Activated CD4-positive, CD25-positive, alpha-beta regulatory T cell (primary cell): ENCODE results near the gene TANK.
"Not testable (repeated sequence)": the region's sequence is repeated elsewhere in the genome, so short reads cannot be mapped to it uniquely, and the experiment has no call there.

Experiments
- DNase-seq, 4 experiments: peaks; one replicate each; lab custom pipeline; 2025; lab: John Stamatoyannopoulos, UW

Gene TANK

GRCh38 chr2:161160226-161161073 is at the start of gene TANK:
Gene TANK (plus strand): TSS chr2:161160428. CDS start chr2:161179663, 19,235 bp downstream.
- peak; percentile 78 to 86 (median 82) for DNase-seq

DNA sequence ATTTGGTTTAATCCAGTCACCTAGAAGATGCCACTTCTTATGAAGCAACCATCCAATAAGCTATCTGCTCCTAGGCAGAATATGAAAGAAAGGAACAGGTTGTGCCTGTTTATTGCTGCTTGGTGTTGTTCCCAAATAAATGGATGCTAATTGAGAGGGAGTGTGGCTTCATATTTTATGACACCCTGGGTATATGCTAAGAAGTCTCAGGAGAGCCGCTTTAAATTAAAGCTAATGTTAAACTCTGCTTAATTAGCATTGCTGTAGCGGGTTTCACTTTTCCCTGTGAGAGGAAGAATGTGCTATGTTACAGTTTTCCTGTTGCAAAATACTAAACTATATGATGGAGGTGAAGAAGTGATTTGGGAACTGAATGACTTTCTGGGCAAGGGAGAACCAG is 48.7 kb upstream of the TANK start:
- DNase-seq: no peak

DNA sequence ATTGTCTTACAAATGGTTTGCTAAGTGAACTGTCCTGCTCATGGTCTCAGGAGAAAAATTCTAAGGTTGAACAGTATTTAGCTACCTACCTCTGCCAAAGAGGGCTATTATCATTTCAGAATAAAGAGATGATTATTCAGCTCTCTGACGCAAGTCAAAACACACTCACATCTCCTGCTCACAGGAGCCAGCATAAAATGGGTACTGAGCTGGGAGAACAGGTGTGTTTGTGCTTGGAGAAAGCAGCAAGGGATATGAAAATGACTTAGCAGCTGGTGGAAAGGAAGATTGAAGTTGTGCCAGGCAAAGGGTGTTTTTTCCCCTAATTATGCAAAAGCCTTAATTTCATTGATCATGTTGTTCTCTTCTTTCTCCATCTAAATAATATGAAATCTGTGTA is 47.3 kb upstream of the TANK start:
- DNase-seq: no peak

GRCh38 chr2:161113693-161114575 is 46.3 kb upstream of the TANK start:
- DNase-seq: no peak

- no peak for DNase-seq
These were observed 45.0 kb upstream of the TANK start for GRCh38 chr2:161115205-161115604.

DNA sequence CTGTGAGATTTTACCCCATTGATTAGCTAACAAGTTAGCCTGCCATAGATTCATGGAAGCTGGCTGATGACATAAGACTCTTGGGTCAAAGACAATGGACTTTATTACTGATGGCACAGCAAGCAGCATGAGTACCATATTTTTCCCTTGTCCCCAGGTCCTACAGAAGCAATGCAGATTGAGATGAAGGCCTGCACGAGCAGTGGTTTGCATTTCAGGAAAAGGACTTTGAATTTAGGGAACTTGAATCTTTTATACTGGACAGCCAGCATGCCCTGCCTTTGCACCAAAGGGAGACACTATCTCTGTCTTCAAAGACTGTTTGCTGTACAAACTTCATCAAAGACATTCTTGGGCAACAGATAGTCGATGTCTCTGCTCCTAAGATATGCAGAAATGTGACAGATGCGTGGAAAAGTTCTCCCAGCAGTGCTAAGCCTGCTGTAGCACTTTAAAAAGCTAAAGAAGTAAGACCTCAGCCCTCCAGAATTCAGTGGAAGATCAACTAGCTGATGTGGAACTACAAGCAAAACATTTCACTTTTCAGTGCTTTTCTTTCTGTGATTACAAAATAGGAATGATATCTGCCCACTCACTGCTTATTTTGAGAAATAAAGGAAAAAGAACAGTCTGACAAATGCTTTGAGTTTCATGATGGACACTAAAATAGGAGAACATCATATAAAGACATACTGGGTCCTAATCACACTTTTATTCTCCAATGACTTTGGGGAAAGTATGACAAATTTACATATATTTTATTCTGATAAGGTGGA is 44.4 kb upstream of the TANK start:
- DNase-seq: no peak

DNA sequence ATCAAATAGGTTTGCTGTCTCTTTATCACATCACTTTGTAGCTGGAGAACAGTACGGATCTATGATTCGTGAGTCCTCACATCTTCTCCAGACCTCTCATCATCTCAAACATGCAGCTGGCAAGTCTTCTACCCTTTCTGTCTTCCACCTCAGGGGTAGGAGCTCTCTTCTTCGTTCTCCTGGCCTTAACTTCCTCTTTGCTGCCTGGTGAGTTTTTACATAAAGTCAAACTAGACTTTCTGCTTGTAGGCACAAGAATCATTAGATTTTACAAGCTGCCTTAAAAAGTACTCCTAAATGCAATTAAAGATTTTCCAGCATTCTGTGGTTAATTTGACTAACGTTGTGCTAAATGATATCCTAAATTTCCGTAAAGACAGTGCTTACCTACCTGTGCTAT is 43.7 kb upstream of the TANK start:
- no peak for DNase-seq

GRCh38 chr2:161117506-161117905 is 42.7 kb upstream of the TANK start:
- no peak for DNase-seq

DNA sequence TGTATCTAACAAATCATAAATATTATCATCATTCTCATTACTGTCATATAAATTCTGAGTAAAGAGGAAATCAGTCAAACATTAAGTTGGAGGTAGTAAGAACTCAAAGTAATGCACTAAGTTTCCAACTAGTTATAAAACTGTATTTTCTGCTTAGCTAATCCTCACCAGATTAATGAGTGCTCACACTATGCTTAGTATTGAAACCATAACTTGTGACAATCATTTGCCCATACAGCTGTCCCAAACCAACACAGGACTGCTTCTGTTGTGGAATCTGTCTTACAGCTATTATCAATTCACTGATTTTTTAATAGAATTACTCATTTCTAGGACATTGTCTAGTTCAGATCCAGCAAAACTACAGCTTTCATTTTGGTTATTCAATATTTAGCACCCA is 41.5 kb upstream of the TANK start:
- no peak for DNase-seq

GRCh38 chr2:161119483-161119882 is 40.7 kb upstream of the TANK start:
- DNase-seq: no peak

DNA sequence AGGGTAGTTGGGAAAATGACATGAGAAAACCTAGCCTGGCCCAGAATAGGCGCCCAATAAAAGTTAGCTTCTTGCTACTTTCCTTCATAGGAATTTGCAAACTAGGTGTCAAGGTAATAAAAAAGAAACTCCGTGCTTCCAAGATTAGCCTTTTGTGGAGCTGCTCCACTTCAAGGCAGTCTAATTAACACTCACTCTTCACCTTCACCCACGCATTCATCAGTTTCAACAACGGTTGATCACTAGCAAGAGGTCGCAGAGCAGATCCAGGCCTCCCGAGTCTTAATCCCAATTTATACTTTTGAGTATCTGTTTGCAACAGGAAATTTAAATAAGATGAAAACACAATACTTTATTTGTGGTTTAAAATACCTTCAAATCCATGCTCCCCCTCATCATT is 39.5 kb upstream of the TANK start:
- DNase-seq: no peak

DNA sequence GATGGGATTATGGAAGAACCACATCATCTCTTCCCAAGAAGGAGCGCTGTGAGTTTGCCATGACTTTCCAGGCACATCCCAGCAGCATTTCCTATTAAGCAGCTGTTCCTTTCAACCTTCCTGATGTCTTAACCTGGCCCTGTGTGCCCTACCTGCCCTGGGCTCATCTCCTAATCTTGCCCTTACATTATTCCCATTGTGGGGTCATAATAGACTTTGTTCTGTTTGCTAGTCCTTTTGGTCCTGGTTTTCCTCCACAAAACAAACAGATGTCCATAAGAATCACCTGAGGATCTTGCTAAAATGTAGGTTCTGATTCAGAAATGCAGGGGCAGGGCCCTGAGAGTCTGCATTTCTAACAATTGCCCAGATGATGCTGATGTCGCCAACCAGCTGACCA is 38.6 kb upstream of the TANK start:
- DNase-seq: no peak

DNA sequence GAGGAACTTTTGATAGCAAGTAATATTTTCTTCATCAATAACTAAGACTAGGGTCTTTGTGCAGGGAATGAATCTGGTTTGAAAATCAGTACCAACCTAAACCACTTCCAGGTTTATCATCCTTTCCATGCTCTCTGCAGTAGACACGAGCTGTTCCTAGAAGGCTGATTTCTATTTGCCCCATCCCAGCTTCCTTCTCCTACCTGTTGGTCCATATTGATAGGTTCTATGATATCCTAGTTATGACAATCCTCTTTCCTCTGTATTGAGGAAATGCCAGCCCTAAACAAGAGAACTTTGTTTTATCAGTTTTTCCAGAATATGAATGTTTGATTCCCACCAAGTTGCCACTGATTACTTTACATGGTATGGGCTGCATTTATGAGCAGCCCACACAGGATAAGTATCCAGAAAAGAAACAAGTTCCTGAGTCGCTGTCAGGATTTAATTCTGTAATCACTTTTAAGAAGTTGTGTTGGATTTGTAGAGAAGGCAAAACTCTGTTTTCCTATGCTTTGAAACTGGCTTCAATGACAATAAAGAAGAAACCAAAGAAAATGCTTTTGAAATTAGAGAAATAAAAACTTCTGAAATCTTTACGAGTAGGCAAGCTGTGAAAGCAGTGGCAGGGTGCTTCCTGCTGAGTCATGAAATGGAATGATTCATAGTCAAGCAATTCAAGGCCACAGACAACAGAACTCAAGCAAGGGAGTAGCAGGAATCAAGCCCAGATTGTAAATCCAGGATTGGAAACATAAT is 37.3 kb upstream of the TANK start:
- DNase-seq: no peak

DNA sequence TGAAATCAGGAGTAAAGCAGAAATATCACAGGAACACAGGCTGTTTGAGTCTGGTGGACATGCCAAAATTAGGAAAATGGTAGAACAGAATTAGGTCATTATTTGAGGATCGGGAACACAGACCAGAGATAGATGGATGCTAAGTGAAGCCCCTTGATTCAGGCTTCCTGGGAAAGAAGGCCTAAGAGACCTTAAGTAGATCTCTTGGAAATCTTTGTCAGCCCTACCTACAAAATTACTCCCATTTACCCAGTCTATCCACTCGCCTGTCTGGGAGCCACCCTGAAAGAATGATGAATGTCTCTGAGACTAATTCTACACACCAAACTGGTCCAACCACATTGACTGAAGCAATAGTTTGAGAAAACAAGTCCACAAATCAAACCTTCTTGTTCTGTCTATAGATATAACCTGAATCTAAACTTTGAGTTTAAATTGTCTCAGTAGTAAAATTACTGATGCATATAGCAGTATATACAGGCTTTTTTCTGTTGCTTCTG is 36.6 kb upstream of the TANK start:
- no peak for DNase-seq

DNA sequence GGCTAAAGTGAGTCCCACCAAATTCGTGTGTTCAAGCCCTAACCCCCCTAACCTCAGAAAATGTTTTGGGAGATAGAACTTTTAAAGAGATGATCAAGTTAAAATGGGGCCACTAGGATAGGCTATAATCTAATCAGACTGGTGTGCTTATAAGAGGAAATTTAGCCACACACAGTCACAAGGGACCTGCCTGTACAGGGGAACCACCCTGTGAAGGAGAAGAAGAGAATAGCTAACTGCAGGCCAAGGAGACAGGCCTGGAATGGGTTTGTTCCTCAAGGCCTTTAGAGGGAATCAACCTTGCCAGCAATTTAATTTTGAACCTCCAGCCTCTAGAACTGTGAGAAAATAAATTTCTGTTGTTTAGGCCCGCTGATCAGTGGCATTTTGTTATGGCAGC is 36.0 kb upstream of the TANK start:
- no peak for DNase-seq

DNA sequence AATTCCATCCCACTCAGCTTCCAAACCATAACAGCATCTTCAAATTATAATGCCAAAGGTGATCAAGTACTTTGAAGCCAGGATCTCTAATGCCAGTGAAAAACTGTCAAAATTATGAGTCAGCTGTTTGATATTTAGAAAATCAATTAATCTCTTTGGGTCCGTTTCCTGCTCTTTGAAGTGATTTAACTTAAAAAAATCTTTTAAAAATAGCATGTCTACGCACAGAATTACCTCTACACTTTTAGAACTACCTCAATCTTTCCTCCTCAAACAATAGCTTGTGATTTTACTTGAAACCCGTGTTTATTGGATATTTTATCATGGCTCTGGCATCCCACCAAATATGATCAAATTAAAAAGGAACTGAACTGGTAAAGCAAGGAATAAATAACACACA is 31.3 kb upstream of the TANK start:
- no peak for DNase-seq

GRCh38 chr2:161130354-161130753 is 29.9 kb upstream of the TANK start:
- no peak for DNase-seq

DNA sequence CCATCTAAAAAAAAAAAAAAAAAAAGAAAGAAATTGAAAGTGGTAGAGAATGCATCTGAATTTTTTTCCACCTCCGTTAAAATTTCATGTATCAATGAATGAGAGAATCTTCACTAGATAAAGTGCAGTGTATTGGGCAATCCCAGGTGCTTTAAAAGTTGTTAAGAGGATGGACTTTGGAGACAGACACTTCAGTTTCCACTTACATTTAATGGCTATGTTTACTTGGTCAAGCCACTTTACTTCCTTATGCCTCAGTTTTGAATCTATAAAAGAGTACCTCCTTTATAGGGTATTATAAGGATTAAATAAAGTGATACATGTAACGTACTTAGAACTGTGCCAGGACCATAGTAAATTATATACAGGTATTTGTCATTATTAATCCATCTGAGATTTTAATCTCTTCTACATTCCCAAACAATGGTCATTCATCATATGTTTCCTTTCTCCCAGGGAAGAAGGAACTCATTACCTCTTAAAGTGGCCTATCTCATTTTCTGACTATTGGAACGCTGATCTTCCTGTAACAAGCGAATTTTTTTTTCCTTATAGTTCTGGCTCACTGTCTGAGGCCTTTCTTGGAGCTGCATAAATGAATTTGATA is 29.1 kb upstream of the TANK start:
- no peak for DNase-seq

DNA sequence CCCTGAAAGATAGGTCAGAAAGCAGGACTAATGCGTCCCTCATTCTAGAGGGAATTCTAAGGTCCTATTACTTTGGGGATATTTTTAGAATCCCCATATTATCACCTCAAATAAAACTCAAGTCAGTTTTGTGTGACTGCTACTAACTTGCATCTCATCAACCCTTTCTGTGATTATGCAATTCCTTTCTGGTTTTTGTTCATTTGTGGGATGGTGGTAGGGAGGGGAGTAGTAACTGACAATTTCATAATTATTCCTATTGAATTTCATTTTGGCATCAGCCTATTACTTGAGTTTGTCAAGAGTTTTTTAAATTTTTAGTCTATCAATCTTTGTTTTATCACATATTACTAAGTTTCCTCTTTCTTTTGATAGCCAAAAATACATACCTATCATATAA is 28.4 kb upstream of the TANK start:
- no peak for DNase-seq

DNA sequence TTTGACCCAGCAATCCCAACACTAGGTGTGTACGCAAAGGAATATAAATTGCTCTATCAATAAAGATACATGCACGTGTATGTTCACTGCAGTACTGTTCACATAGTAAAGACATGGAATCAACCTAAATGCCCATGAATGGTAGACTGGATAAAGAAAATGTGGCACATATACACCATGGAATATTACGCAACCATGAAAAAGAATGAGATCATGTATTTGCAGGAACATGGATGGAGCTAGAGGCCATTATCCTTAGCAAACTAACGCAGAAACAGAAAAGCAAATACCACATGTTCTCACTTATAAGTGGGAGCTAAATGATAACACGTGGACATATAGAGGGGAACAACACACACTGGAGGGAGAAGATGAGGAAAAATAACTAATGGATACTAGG is 27.8 kb upstream of the TANK start:
- DNase-seq: not testable (repeated sequence)

- DNase-seq: no peak
These were observed 26.9 kb upstream of the TANK start for GRCh38 chr2:161133366-161133765.
